Body of pancreas (tissue), 4 donors: Measurements from ENCODE around the gene CPSF3.

Experiments
- CTCF ChIP-seq, 7 experiments: fragments of 450-650 bp in 4 of 7; fragments of 200-600 bp in 3 of 7; sonication (generic) in 3 of 7; IDR thresholded peaks; one replicate each; pipeline ENCODE4 v1.5.1; 2016 to 2019; ENCODE audit warnings: antibody characterized with exemption in 7 of 7
- POLR2A ChIP-seq, 3 donors: fragments of 450-650 bp; IDR thresholded peaks; one replicate each; pipeline ENCODE4 v1.6.1; 2016; ENCODE audit warnings: antibody characterized with exemption in 3 of 3, mild to moderate bottlenecking in 2 of 3

- TF ChIP-seq CTCF (IDR thresholded peaks at IDR 0.05) (no peak), POLR2A (IDR thresholded peaks at IDR 0.05) (no peak)
Measured at GRCh38 chr2:9490789-9491188, 67.3 kb downstream of the CPSF3 start.
